SK-N-SH (cell line): ENCODE results near the gene VASN. TPM values are rescaled to one million over a fixed set of nuclear protein-coding genes. Genes with fewer than 3 reads are reported as not detected.
A peak's percentile ranks its signal among the peaks of the same experiment; 100 is the strongest.

Source experiments
- CTCF ChIA-PET: fragments of 300-600, 350-600 bp; formaldehyde crosslinking; extraction: SDS; loops from one replicate; lab custom pipeline; 2021; lab: Yijun Ruan, JAX
- POLR2A ChIA-PET: fragments of 350-600 bp; sonication (Branson Sonifier 250); formaldehyde crosslinking; extraction: SDS; loops from one replicate; lab custom pipeline; 2020; ENCODE audit warnings: antibody characterized with exemption, inconsistent platforms; lab: Yijun Ruan, JAX
- DNase-seq: peaks from one replicate; pipeline ENCODE4 v3.0.0; 2012
- H2AFZ ChIP-seq: fragments of 200-600 bp; sonication (generic); 2 replicates; pipeline ENCODE4 v1.8.1; 2016; ENCODE audit warnings: antibody characterized with exemption, mild to moderate bottlenecking, low read depth
- H3F3A ChIP-seq: fragments of 200-600 bp; sonication (generic); replicated peaks from 2 replicates; pipeline ENCODE3; 2016; ENCODE audit warnings: antibody characterized with exemption, mild to moderate bottlenecking; ENCODE audit not compliant: insufficient read depth
- H3K27ac ChIP-seq, 2 experiments: fragments of 200-500 bp in 1 of 2; fragments of 200-600 bp in 1 of 2; sonication (Bioruptor generic) in 1 of 2; sonication (generic), shearing (Covaris generic) in 1 of 2; 2 replicates each; pipeline versions ENCODE4 v1.5.1 to v1.6.1; 2014 to 2016; ENCODE audit warnings: low read depth in 2 of 2, inconsistent platforms in 1 of 2, low read length in 1 of 2, mild to moderate bottlenecking in 1 of 2, mixed read lengths in 1 of 2
- H3K27me3 ChIP-seq: fragments of 200-600 bp; sonication (generic), shearing (Covaris generic); 2 replicates; pipeline ENCODE4 v1.6.1; 2016; ENCODE audit warnings: mixed run types; ENCODE audit not compliant: insufficient read depth
- H3K36me3 ChIP-seq, 2 experiments: fragments of 200-500 bp in 1 of 2; fragments of 200-600 bp in 1 of 2; sonication (Bioruptor generic) in 1 of 2; sonication (generic) in 1 of 2; replicated peaks in 1 of 2; 2 replicates each; pipeline versions ENCODE3 to v1.5.1; 2014 to 2016; ENCODE audit warnings: low read length in 1 of 2, mild to moderate bottlenecking in 1 of 2; ENCODE audit not compliant: insufficient read depth in 2 of 2, control insufficient read depth in 1 of 2
- H3K4me1 ChIP-seq, 2 experiments: fragments of 200-500 bp in 1 of 2; fragments of 200-600 bp in 1 of 2; sonication (Bioruptor generic) in 1 of 2; sonication (generic), shearing (Covaris generic) in 1 of 2; 2 replicates each; pipeline versions ENCODE4 v1.5.1 to v1.6.1; 2014 to 2016; ENCODE audit warnings: low read depth in 1 of 2, low read length in 1 of 2, mixed run types in 1 of 2; ENCODE audit not compliant: insufficient read depth in 2 of 2, control insufficient read depth in 1 of 2
- H3K4me2 ChIP-seq: fragments of 200-600 bp; sonication (generic), shearing (Covaris generic); 2 replicates; pipeline ENCODE4 v1.6.1; 2017; ENCODE audit warnings: mixed run types
- H3K4me3 ChIP-seq, 2 experiments: fragments of 200-500 bp in 1 of 2; fragments of 200-600 bp in 1 of 2; sonication (Bioruptor generic) in 1 of 2; sonication (generic), shearing (Covaris generic) in 1 of 2; 2 replicates each; pipeline versions ENCODE4 v1.5.1 to v1.8.1; 2014 to 2016; ENCODE audit warnings: low read depth in 2 of 2, inconsistent platforms in 1 of 2, low read length in 1 of 2, mild to moderate bottlenecking in 1 of 2, mixed read lengths in 1 of 2, moderate library complexity in 1 of 2
- H3K79me2 ChIP-seq: fragments of 200-600 bp; sonication (generic); 2 replicates; pipeline ENCODE4 v1.8.1; 2017; ENCODE audit warnings: mild to moderate bottlenecking; ENCODE audit not compliant: insufficient read depth
- H3K9ac ChIP-seq: fragments of 200-600 bp; sonication (generic); 2 replicates; pipeline ENCODE4 v1.6.1; 2017; ENCODE audit warnings: mixed run types
- H3K9me2 ChIP-seq: fragments of 200-600 bp; sonication (generic); 2 replicates; pipeline ENCODE4 v1.6.1; 2017; ENCODE audit warnings: mixed run types
- H3K9me3 ChIP-seq: fragments of 200-600 bp; sonication (generic); 2 replicates; pipeline ENCODE4 v1.6.1; 2017; ENCODE audit warnings: mixed run types, mild to moderate bottlenecking, moderate library complexity
- H4K20me1 ChIP-seq: fragments of 200-600 bp; sonication (generic); 2 replicates; pipeline ENCODE4 v1.6.1; 2017; ENCODE audit warnings: mild to moderate bottlenecking, mixed run types; ENCODE audit not compliant: insufficient read depth
- CHD2 ChIP-seq: fragments of 150-350 bp; IDR thresholded peaks from 2 replicates; pipeline ENCODE4 v1.6.1; 2018; ENCODE audit warnings: low read length; ENCODE audit not compliant: partially characterized antibody
- ELF1 ChIP-seq: IDR thresholded peaks from 2 replicates; pipeline ENCODE4 v1.4.0; 2012
- EZH2phosphoT487 ChIP-seq: fragments of 200-600 bp; sonication (generic); IDR thresholded peaks from 2 replicates; pipeline ENCODE4 v1.6.1; 2017; ENCODE audit warnings: low read depth, mixed run types, mild to moderate bottlenecking, antibody characterized with exemption, moderate library complexity, borderline replicate concordance
- FOSL2 ChIP-seq: IDR thresholded peaks from 2 replicates; pipeline ENCODE4 v1.4.0; 2012; ENCODE audit warnings: low read depth, mild to moderate bottlenecking, moderate library complexity, borderline replicate concordance
- FOXJ3 ChIP-seq: sonication (generic); formaldehyde crosslinking; IDR thresholded peaks from 2 replicates; pipeline ENCODE4 v1.5.1; 2020; ENCODE audit warnings: mild to moderate bottlenecking, missing genetic modification reagents
- GATA2 ChIP-seq: sonication (generic); formaldehyde crosslinking; IDR thresholded peaks from 2 replicates; pipeline ENCODE4 v1.5.0; 2020; ENCODE audit warnings: mild to moderate bottlenecking, missing genetic modification reagents
- JUND ChIP-seq: IDR thresholded peaks from 2 replicates; pipeline ENCODE4 v1.4.0; 2012
- MEF2A ChIP-seq: IDR thresholded peaks from 2 replicates; pipeline ENCODE4 v1.4.0; 2012; ENCODE audit warnings: low read depth, borderline replicate concordance
- MXI1 ChIP-seq: IDR thresholded peaks from 2 replicates; pipeline ENCODE4 v1.6.1; 2012; ENCODE audit warnings: mild to moderate bottlenecking, low read depth, low read length, improper control_type of control experiment
- RAD21 ChIP-seq: IDR thresholded peaks from 2 replicates; pipeline ENCODE4 v1.6.1; 2012; ENCODE audit warnings: mild to moderate bottlenecking, low read length
- RCOR1 ChIP-seq: fragments of 150-350 bp; IDR thresholded peaks from 2 replicates; pipeline ENCODE4 v1.6.1; 2017; ENCODE audit warnings: antibody characterized with exemption, low read length
- RFX5 ChIP-seq: IDR thresholded peaks from 2 replicates; pipeline ENCODE4 v1.6.1; 2012; ENCODE audit warnings: mild to moderate bottlenecking, improper control_type of control experiment, low read length
- RXRA ChIP-seq: IDR thresholded peaks from 2 replicates; pipeline ENCODE4 v1.4.0; 2012; ENCODE audit warnings: low read depth, mild to moderate bottlenecking, borderline replicate concordance
- SIN3A ChIP-seq: IDR thresholded peaks from 2 replicates; pipeline ENCODE4 v1.6.1; 2012; ENCODE audit warnings: low read depth, mild to moderate bottlenecking, low read length, moderate library complexity, borderline replicate concordance
- SMC3 ChIP-seq: IDR thresholded peaks from 2 replicates; pipeline ENCODE4 v1.6.1; 2012; ENCODE audit warnings: low read depth, low read length, improper control_type of control experiment
- TEAD4 ChIP-seq: IDR thresholded peaks from 2 replicates; pipeline ENCODE4 v1.4.0; 2012; ENCODE audit warnings: mild to moderate bottlenecking, borderline replicate concordance; ENCODE audit not compliant: insufficient read depth
- YY1 ChIP-seq: IDR thresholded peaks from 2 replicates; pipeline ENCODE4 v1.4.0; 2012; ENCODE audit warnings: low read depth, mild to moderate bottlenecking
- WGBS: methylation state at CpG from one replicate; pipeline ENCODE4 v1.1.6; 2017; ENCODE audit warnings: low lambda C conversion rate; 5-methylcytosine and 5-hydroxymethylcytosine counted together
- polyA plus RNA-seq, 3 experiments: library from polyadenylated mRNA; depleted of rRNA; stranded (reverse); fragments of >200 nt; gene quantifications; 2 replicates each; pipeline ENCODE4 v1.2.3, GENCODE V29; 2012
- TF ChIP-seq, protein P1 (sequence below): fragments of 200-600 bp; sonication (generic); IDR thresholded peaks from 2 replicates; pipeline ENCODE4 v1.6.1; 2017; ENCODE audit warnings: antibody characterized with exemption, mild to moderate bottlenecking, moderate library complexity
- TF ChIP-seq, protein P2 (sequence below): IDR thresholded peaks from 2 replicates; pipeline ENCODE4 v1.6.1; 2012; ENCODE audit warnings: mild to moderate bottlenecking, low read depth, low read length, moderate library complexity
- TF ChIP-seq, protein P3 (sequence below): IDR thresholded peaks from 2 replicates; pipeline ENCODE4 v1.4.0; 2012; ENCODE audit warnings: low read depth
- TF ChIP-seq, protein P4 (sequence below): fragments of 150-350 bp; IDR thresholded peaks from 2 replicates; pipeline ENCODE4 v1.6.1; 2016; ENCODE audit warnings: mild to moderate bottlenecking, low read depth, low read length
- TF ChIP-seq, protein P5 (sequence below): IDR thresholded peaks from 2 replicates; pipeline ENCODE4 v1.4.0; 2012; ENCODE audit warnings: low read depth, borderline replicate concordance

Gene VASN
- polyA plus RNA-seq, 1 of the 3 experiments (the other 2 are of a cell fraction): 37.4 TPM

DNA sequence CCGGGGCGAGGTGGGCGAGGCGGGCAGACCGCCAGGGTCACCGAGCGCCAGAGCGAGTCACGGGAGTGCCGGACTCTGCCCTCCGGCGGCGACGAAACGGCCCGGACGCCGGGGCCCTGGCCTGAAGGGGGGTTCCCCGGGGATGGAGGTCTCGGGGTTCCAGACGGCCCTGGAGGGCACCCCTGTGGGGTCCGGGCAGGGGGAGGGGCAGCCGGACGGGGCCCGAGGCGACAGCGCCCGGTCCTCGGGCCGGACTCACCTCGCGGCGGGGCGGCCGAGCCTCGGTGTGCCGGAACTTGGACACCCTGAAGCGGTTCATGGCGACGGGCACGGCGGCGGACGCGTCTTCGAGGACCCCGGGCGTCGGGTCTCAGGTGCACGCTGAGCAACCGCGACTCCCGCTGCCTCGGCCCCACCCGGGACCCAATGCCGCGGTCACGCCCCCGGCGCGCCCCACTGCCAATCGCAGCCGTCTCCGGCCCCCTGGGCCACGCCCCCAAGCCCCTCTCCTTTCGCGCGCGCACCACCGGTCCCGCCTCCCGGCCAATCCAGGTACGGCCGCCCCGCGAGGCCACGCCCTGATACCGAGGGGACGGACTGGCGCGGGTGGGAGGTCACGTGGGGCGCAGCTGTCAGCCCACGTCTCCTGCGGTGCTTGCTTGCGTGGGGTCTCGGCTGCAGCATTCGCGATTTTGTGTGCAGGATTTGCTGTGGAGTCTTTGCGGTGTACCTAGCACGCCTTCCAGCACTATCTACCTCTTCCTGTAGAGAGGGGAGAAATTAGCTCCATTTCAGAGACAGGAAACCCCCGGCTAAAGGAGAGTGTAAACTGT lies 44.8 kb downstream of the VASN start, which contains the start of gene CORO7 (continued):
- TF ChIP-seq, protein P1, sequence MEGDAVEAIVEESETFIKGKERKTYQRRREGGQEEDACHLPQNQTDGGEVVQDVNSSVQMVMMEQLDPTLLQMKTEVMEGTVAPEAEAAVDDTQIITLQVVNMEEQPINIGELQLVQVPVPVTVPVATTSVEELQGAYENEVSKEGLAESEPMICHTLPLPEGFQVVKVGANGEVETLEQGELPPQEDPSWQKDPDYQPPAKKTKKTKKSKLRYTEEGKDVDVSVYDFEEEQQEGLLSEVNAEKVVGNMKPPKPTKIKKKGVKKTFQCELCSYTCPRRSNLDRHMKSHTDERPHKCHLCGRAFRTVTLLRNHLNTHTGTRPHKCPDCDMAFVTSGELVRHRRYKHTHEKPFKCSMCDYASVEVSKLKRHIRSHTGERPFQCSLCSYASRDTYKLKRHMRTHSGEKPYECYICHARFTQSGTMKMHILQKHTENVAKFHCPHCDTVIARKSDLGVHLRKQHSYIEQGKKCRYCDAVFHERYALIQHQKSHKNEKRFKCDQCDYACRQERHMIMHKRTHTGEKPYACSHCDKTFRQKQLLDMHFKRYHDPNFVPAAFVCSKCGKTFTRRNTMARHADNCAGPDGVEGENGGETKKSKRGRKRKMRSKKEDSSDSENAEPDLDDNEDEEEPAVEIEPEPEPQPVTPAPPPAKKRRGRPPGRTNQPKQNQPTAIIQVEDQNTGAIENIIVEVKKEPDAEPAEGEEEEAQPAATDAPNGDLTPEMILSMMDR: no peak
- TF ChIP-seq FOXJ3 (CRISPR knock-in tag): no peak
- no peak for TF ChIP-seq JUND
- peak; percentile 38; the same call in 1 of the 2 replicates for TF ChIP-seq RCOR1
- TF ChIP-seq EZH2phosphoT487: no peak
- TF ChIP-seq, protein P2, sequence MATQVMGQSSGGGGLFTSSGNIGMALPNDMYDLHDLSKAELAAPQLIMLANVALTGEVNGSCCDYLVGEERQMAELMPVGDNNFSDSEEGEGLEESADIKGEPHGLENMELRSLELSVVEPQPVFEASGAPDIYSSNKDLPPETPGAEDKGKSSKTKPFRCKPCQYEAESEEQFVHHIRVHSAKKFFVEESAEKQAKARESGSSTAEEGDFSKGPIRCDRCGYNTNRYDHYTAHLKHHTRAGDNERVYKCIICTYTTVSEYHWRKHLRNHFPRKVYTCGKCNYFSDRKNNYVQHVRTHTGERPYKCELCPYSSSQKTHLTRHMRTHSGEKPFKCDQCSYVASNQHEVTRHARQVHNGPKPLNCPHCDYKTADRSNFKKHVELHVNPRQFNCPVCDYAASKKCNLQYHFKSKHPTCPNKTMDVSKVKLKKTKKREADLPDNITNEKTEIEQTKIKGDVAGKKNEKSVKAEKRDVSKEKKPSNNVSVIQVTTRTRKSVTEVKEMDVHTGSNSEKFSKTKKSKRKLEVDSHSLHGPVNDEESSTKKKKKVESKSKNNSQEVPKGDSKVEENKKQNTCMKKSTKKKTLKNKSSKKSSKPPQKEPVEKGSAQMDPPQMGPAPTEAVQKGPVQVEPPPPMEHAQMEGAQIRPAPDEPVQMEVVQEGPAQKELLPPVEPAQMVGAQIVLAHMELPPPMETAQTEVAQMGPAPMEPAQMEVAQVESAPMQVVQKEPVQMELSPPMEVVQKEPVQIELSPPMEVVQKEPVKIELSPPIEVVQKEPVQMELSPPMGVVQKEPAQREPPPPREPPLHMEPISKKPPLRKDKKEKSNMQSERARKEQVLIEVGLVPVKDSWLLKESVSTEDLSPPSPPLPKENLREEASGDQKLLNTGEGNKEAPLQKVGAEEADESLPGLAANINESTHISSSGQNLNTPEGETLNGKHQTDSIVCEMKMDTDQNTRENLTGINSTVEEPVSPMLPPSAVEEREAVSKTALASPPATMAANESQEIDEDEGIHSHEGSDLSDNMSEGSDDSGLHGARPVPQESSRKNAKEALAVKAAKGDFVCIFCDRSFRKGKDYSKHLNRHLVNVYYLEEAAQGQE: no peak
- TF ChIP-seq, protein P3, sequence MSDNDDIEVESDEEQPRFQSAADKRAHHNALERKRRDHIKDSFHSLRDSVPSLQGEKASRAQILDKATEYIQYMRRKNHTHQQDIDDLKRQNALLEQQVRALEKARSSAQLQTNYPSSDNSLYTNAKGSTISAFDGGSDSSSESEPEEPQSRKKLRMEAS: peak; percentile 82

DNA sequence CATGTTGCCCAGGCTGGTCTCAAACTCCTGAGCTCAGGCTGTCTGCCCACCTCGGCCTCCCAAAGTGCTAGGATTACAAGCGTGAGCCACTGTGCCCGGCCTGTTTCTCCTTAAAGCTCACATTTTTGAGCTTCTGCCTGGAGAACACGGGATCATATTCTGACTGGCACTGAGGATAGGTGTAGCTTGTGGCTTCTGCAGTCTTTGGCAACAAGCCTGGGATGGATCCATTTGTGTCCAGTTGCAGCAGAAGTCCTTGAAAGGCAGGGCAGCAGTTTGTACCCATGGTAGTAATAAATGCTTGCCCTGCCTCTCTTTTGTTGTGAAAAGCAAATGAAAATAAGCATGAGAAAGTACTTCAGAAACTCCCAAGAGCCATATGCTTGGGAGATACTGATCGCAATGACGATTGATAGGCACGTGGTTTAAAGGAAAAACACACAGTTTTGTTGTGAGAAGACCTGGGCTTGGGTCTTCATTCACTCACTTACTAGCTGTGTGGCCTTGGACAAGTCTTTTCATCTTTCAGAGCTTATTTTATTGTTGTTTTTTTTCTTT lies 47.8 kb downstream of the VASN start:
- H3K4me1 ChIP-seq: peaks cover 7 to 14% of the 10 kb centered on the region in 2 experiments; a peak in 2 of 4 replicates
- H2AFZ ChIP-seq: no peak overlapping the region
- 79% methylated on average over 7 of the region's 7 CpGs for WGBS
- no peaks in the 10 kb centered on the region for H3K36me3 ChIP-seq
- no peaks in the 10 kb centered on the region for H3K9me2 ChIP-seq
- no peak overlapping the region for H3K9ac ChIP-seq
- no peak overlapping the region for H3K4me3 ChIP-seq
- DNase-seq: no peak
- CTCF ChIA-PET: interaction anchor here (1.1 to 13.6 kb wide), 3 partner anchors 17 to 165 kb away, joined by 3 to 189 read pairs (median 7); no protein-coding TSS in a partner anchor
- peaks cover 7% of the 10 kb centered on the region; the same call in 1 of the 2 replicates for H4K20me1 ChIP-seq
- no peaks in the 10 kb centered on the region for H3K27me3 ChIP-seq
- H3F3A ChIP-seq: peaks cover 8% of the 10 kb centered on the region
- POLR2A ChIA-PET: no interaction called here
- no peaks in the 10 kb centered on the region for H3K9me3 ChIP-seq
- peaks cover 14% of the 10 kb centered on the region; the same call in 1 of the 2 replicates for H3K79me2 ChIP-seq
- H3K27ac ChIP-seq: no peak overlapping the region
- H3K4me2 ChIP-seq: no peak overlapping the region
- TF ChIP-seq, protein P4, sequence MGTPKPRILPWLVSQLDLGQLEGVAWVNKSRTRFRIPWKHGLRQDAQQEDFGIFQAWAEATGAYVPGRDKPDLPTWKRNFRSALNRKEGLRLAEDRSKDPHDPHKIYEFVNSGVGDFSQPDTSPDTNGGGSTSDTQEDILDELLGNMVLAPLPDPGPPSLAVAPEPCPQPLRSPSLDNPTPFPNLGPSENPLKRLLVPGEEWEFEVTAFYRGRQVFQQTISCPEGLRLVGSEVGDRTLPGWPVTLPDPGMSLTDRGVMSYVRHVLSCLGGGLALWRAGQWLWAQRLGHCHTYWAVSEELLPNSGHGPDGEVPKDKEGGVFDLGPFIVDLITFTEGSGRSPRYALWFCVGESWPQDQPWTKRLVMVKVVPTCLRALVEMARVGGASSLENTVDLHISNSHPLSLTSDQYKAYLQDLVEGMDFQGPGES: no peak
- TF ChIP-seq GATA2 (CRISPR knock-in tag): no peak
- no peak for TF ChIP-seq SIN3A
- no peak for TF ChIP-seq MEF2A
- TF ChIP-seq RFX5: no peak
- TF ChIP-seq, protein P5, sequence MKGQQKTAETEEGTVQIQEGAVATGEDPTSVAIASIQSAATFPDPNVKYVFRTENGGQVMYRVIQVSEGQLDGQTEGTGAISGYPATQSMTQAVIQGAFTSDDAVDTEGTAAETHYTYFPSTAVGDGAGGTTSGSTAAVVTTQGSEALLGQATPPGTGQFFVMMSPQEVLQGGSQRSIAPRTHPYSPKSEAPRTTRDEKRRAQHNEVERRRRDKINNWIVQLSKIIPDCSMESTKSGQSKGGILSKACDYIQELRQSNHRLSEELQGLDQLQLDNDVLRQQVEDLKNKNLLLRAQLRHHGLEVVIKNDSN: no peak
- no peak for TF ChIP-seq TEAD4
- TF ChIP-seq FOSL2: no peak
- TF ChIP-seq RXRA: no peak
- no peak for TF ChIP-seq YY1
- no peak for TF ChIP-seq CHD2
- TF ChIP-seq SMC3: no peak
- no peak for TF ChIP-seq RAD21
- TF ChIP-seq MXI1: no peak
- TF ChIP-seq EZH2phosphoT487: no peak
- TF ChIP-seq ELF1: no peak
